PC-3 (cell line): ENCODE measurements around the gene OTOL1.

ENCODE experiments used
- CTCF ChIP-seq: fragments of 300-600 bp; sonication (generic); conservative IDR thresholded peaks from 2 replicates; pipeline ENCODE4 v1.5.1; 2017; ENCODE audit warnings: antibody characterized with exemption, low read depth, mild to moderate bottlenecking, low read length
- EZH2phosphoT487 ChIP-seq: fragments of 300-600 bp; sonication (generic); IDR thresholded peaks from 2 replicates; pipeline ENCODE4 v1.6.1; 2018; ENCODE audit warnings: mild to moderate bottlenecking, antibody characterized with exemption, low read length, borderline replicate concordance

DNA sequence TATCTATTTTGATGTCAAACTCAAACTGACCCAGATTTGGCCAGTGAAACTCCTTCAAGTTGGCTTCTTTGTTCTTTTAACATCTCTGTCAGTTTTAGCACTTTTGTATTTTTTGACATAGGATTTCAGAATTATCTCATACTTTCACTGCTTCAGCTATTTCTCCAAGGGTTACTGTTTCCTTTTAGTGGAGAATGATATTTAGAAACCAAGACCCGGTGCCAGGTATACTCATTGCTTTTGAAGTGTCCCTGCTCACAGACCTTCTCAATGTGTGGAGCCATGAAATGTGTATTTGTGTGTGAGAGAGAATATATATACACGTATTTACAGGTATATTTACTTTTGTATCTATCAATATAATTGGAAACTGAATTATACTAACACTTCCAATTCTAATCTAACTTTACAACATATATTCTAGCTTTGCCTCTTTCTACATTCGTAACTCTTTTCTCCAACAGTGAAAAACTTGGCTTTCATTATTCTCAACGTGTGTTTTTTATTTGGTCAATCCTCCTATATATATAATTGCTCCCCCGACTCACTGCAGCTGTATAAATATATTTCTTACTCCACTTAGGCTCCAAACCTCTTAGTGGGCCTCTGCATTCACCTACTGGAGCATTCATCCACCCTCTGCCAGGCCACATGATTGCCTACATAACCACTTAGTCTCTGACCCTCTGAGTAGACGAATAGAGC, 54.0 kb downstream of the OTOL1 start:
- TF ChIP-seq EZH2phosphoT487: no peak
- TF ChIP-seq CTCF: no peak
